ENCODE data around the gene TEX44.

Gene TEX44

DNA sequence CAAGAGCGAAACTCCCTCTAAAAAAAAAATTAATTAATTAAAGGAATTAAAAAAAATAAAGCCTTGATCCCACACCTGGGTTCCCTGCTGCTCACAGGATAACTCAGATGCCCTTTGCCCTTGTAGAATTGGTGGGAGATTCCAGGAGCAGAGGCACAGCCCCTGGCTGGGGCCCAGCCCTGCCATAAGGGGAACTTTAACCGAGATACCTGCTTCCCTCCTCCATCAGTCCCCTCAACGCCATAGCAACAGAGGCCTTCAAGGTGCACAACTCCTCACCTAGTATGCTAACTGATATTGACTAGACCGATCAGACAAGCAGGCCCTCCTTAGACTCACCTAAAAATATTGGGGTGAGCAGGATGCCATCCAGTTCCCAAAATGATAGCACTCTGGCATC, 23.6 kb downstream of the TEX44 start:
- TF ChIP-seq, protein P1, sequence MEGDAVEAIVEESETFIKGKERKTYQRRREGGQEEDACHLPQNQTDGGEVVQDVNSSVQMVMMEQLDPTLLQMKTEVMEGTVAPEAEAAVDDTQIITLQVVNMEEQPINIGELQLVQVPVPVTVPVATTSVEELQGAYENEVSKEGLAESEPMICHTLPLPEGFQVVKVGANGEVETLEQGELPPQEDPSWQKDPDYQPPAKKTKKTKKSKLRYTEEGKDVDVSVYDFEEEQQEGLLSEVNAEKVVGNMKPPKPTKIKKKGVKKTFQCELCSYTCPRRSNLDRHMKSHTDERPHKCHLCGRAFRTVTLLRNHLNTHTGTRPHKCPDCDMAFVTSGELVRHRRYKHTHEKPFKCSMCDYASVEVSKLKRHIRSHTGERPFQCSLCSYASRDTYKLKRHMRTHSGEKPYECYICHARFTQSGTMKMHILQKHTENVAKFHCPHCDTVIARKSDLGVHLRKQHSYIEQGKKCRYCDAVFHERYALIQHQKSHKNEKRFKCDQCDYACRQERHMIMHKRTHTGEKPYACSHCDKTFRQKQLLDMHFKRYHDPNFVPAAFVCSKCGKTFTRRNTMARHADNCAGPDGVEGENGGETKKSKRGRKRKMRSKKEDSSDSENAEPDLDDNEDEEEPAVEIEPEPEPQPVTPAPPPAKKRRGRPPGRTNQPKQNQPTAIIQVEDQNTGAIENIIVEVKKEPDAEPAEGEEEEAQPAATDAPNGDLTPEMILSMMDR (conservative IDR thresholded peaks at IDR 0.05; ENCODE audit: low read depth) = no peak
- CTCF ChIA-PET = no interaction called here
- H3K27ac ChIP-seq = peak overlapping the region; percentile 97
- DNase-seq (ENCODE audit: low spot score) = no peak
- POLR2A ChIA-PET (ENCODE audit: low non-redundant PET) = no interaction called here

GRCh38 chr2:231617059-231617926, 24.6 kb downstream of the TEX44 start:
- no peak for DNase-seq (ENCODE audit: low spot score)
- TF ChIP-seq, protein P1 (conservative IDR thresholded peaks at IDR 0.05; ENCODE audit: low read depth) = no peak
- ChIA-PET POLR2A (ENCODE audit: low non-redundant PET) (no interaction called here), CTCF (interaction anchor here (0.6 kb wide), 1 partner anchor 58 kb away, joined by 3 read pairs; no protein-coding TSS in a partner anchor)
- peak overlapping the region; percentile 97 for H3K27ac ChIP-seq

GRCh38 chr2:231621051-231621879, 28.6 kb downstream of the TEX44 start:
- TF ChIP-seq, protein P1 (conservative IDR thresholded peaks at IDR 0.05; ENCODE audit: low read depth) = no peak
- ChIA-PET POLR2A (ENCODE audit: low non-redundant PET) (interaction anchor here (0.7 kb wide), 1 partner anchor 157 kb away, joined by 7 read pairs; the partner anchor contains the start of gene NCL), CTCF (interaction anchor here (0.6 to 1.3 kb wide), 3 partner anchors 29 to 131 kb away, joined by 3 to 4 read pairs (median 3); no protein-coding TSS in a partner anchor)
- H3K27ac ChIP-seq = no peak overlapping the region; the same call in 1 of the 2 replicates
- DNase-seq (ENCODE audit: low spot score) = no peak

DNA sequence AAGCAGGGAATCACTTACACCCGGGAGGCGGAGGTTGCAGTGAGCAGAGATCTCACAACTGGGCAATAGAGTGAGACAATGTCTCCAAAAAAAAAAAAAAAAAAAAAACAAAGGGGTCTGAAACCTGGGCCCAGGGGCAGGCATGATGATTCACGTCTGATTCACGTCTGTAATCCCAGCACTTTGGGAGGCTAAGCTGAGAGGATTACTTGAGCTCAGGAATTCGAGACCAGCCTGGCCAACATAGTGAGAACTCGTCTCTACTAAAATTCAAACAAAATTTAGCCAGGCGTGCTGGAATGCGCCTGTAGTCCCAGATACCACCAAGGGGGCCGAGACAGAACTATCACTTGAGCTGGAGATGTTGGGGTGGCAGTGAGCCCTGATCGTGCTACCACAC, 30.3 kb downstream of the TEX44 start:
- TF ChIP-seq, protein P1 (conservative IDR thresholded peaks at IDR 0.05; ENCODE audit: low read depth) = no peak
- DNase-seq (ENCODE audit: low spot score) = no peak
- H3K27ac ChIP-seq = no peak overlapping the region
- ChIA-PET CTCF (interaction anchor here (0.6 to 1.3 kb wide), 4 partner anchors 10 to 92 kb away, joined by 3 to 6 read pairs (median 4); no protein-coding TSS in a partner anchor), POLR2A (ENCODE audit: low non-redundant PET) (interaction anchor here (0.6 kb wide), 1 partner anchor 68 kb away, joined by 7 read pairs; no protein-coding TSS in a partner anchor)

GRCh38 chr2:231626449-231626848, 33.8 kb downstream of the TEX44 start:
- ChIA-PET CTCF (interaction anchor here (0.5 kb wide), 1 partner anchor 23 kb away, joined by 3 read pairs; no protein-coding TSS in a partner anchor), POLR2A (ENCODE audit: low non-redundant PET) (no interaction called here)
- no peak overlapping the region for H3K27ac ChIP-seq
- DNase-seq (ENCODE audit: low spot score) = no peak
- TF ChIP-seq, protein P1 (conservative IDR thresholded peaks at IDR 0.05; ENCODE audit: low read depth) = no peak

All from RWPE1 (cell line).